K562 (cell line): ENCODE results near the gene RIPOR2. TPM values are rescaled to one million over a fixed set of nuclear protein-coding genes. Genes with fewer than 3 reads are reported as not detected.

Source experiments
- ATAC-seq: fragments of 200-7000 bp; cut with Tn5 transposase; 3 replicates; pipeline ENCODE4 v1.9.1; 2020; ENCODE audit warnings: moderate library complexity
- BruUV-seq: library from RNA; stranded (reverse); fragments of 400-500 nt; replicated peaks from 2 replicates; lab custom pipeline; 2021; lab: Mats Ljungman, UMichigan
- CTCF ChIA-PET: fragments of 300-600 bp; formaldehyde crosslinking; extraction: SDS; loops from one replicate; lab custom pipeline; 2021; ENCODE audit warnings: low intra/inter-chr PET ratio; lab: Yijun Ruan, JAX
- POLR2A ChIA-PET: fragments of 300-600, 350-650 bp; sonication (Branson Sonifier 250); formaldehyde crosslinking; extraction: SDS; loops from one replicate; lab custom pipeline; 2021; ENCODE audit warnings: antibody characterized with exemption, inconsistent platforms; lab: Yijun Ruan, JAX
- DNase-seq, 4 experiments: peaks; one replicate each; pipeline versions ENCODE4 v3.0.0 to v3.0.0-alpha.2; 2011 to 2018; ENCODE audit warnings: low spot score in 3 of 4, mixed read lengths in 3 of 4; ENCODE audit errors: extremely low read depth in 1 of 4
- FAIRE-seq: peaks from 2 replicates; lab custom pipeline; 2011; peaks lifted over from hg19 to GRCh38; lab: Jason Lieb, UNC
- H2AFZ ChIP-seq: 2 replicates; pipeline ENCODE4 v1.6.0; 2011; ENCODE audit warnings: low read depth, low read length, control low read depth, inconsistent platforms
- H3K27ac ChIP-seq: fragments of 200-600 bp; 3 replicates; pipeline ENCODE4 v1.8.0; 2011; ENCODE audit warnings: low read depth, mild to moderate bottlenecking, control low read depth, inconsistent platforms, low read length, moderate library complexity, mixed read lengths; ENCODE audit errors: extremely low read depth
- H3K27me3 ChIP-seq, 2 experiments: fragments of 300-600 bp in 1 of 2; 2 replicates in 1 of 2; 3 replicates in 1 of 2; pipeline versions ENCODE4 v1.6.0 to v1.8.0; 2011; ENCODE audit warnings: inconsistent platforms in 2 of 2, low read length in 2 of 2, mild to moderate bottlenecking in 1 of 2, mixed read lengths in 1 of 2, moderate library complexity in 1 of 2; ENCODE audit not compliant: control insufficient read depth in 2 of 2, insufficient read depth in 2 of 2
- H3K36me3 ChIP-seq: fragments of 300-600 bp; 3 replicates; pipeline ENCODE4 v1.8.0; 2011; ENCODE audit warnings: mild to moderate bottlenecking, low read length, inconsistent platforms; ENCODE audit not compliant: control insufficient read depth, insufficient read depth
- H3K4me1 ChIP-seq, 2 experiments: fragments of 200-600 bp in 1 of 2; replicated peaks in 1 of 2; 2 replicates in 1 of 2; 3 replicates in 1 of 2; pipeline versions ENCODE4 v1.5.1 to v1.8.0; 2011; ENCODE audit warnings: inconsistent platforms in 2 of 2, low read length in 2 of 2, mild to moderate bottlenecking in 1 of 2, mixed read lengths in 1 of 2, moderate library complexity in 1 of 2; ENCODE audit not compliant: control insufficient read depth in 2 of 2, insufficient read depth in 2 of 2
- H3K4me2 ChIP-seq: 2 replicates; pipeline ENCODE4 v1.6.1; 2011; ENCODE audit warnings: low read length, control low read depth, inconsistent platforms, mixed read lengths; ENCODE audit not compliant: insufficient read depth
- H3K4me3 ChIP-seq: fragments of 200-600 bp; sonication (generic), shearing (Covaris generic); 2 replicates; pipeline ENCODE4 v1.5.1; 2016; ENCODE audit warnings: control low read depth, inconsistent platforms
- H3K79me2 ChIP-seq: fragments of 200-600 bp; 3 replicates; pipeline ENCODE4 v1.8.0; 2011; ENCODE audit warnings: low read length, inconsistent platforms; ENCODE audit not compliant: control insufficient read depth, insufficient read depth
- H3K9ac ChIP-seq, 2 experiments: 2 replicates each; pipeline versions ENCODE4 v1.6.0 to v1.6.1; 2011; ENCODE audit warnings: low read depth in 2 of 2, low read length in 2 of 2, control low read depth in 1 of 2, inconsistent platforms in 1 of 2, mild to moderate bottlenecking in 1 of 2, mixed read lengths in 1 of 2; ENCODE audit not compliant: insufficient read depth in 1 of 2
- H3K9me1 ChIP-seq: one replicate; pipeline ENCODE4 v1.6.0; 2011; ENCODE audit warnings: inconsistent platforms, mild to moderate bottlenecking, low read length, moderate library complexity; ENCODE audit not compliant: control insufficient read depth, insufficient read depth
- H3K9me3 ChIP-seq: replicated peaks from 2 replicates; pipeline ENCODE4 v1.5.1; 2011; ENCODE audit warnings: low read depth, low read length, inconsistent platforms; ENCODE audit not compliant: control insufficient read depth, insufficient read depth
- H4K20me1 ChIP-seq: replicated peaks from 2 replicates; pipeline ENCODE4 v1.6.1; 2011; ENCODE audit warnings: low read length, inconsistent platforms, mixed read lengths; ENCODE audit not compliant: control insufficient read depth, insufficient read depth
- BRD4 ChIP-seq: fragments of 200-600 bp; sonication (generic); IDR thresholded peaks from 2 replicates; pipeline ENCODE4 v1.6.1; 2017; ENCODE audit warnings: inconsistent platforms
- CBX1 ChIP-seq: sonication (generic); IDR thresholded peaks from 2 replicates; pipeline ENCODE4 v1.6.1; 2016; ENCODE audit warnings: antibody characterized with exemption, low read depth, mild to moderate bottlenecking
- CEBPB ChIP-seq: fragments of 450-650 bp; IDR thresholded peaks from 2 replicates; pipeline ENCODE4 v1.6.1; 2016; ENCODE audit warnings: missing genetic modification characterization, missing compliant biosample characterization
- CEBPZ ChIP-seq: fragments of 150-350 bp; IDR thresholded peaks from 2 replicates; pipeline ENCODE4 v1.6.1; 2014; ENCODE audit warnings: low read depth, mild to moderate bottlenecking, low read length, borderline replicate concordance
- EHMT2 ChIP-seq: fragments of 450-650 bp; IDR thresholded peaks from 2 replicates; pipeline ENCODE4 v1.6.1; 2018; ENCODE audit warnings: antibody characterized with exemption
- GMEB1 ChIP-seq: fragments of 250-450 bp; sonication (Bioruptor Pico); IDR thresholded peaks from 2 replicates; pipeline ENCODE4 v1.4.0; 2020; ENCODE audit warnings: mild to moderate bottlenecking
- HDAC2 ChIP-seq: fragments of 450-650 bp; IDR thresholded peaks from 2 replicates; pipeline ENCODE4 v1.6.1; 2016; ENCODE audit warnings: mild to moderate bottlenecking
- KAT7 ChIP-seq: sonication (generic); formaldehyde crosslinking; IDR thresholded peaks from 2 replicates; pipeline ENCODE4 v1.8.0; 2022; ENCODE audit warnings: missing genetic modification reagents, mild to moderate bottlenecking, borderline replicate concordance
- MYC ChIP-seq, 2 experiments: fragments of 250-450 bp in 1 of 2; sonication (Bioruptor Pico) in 1 of 2; IDR thresholded peaks; 2 replicates each; pipeline versions ENCODE4 v1.5.1 to v1.6.1; 2012 to 2021; ENCODE audit warnings: low read depth in 2 of 2, borderline replicate concordance in 1 of 2, improper control_type of control experiment in 1 of 2, low read length in 1 of 2, mild to moderate bottlenecking in 1 of 2, moderate library complexity in 1 of 2
- RAD51 ChIP-seq: fragments of 450-650 bp; IDR thresholded peaks from 2 replicates; pipeline ENCODE4 v1.7.1; 2016; ENCODE audit warnings: low read depth, mild to moderate bottlenecking, borderline replicate concordance
- RBM39 ChIP-seq: fragments of 200-400 bp; formaldehyde crosslinking; optimal IDR thresholded peaks from 2 replicates; pipeline ENCODE3; 2018; ENCODE audit warnings: low read depth, low read length
- SOX6 ChIP-seq: fragments of 450-650 bp; IDR thresholded peaks from 2 replicates; pipeline ENCODE4 v1.6.1; 2014; ENCODE audit warnings: mild to moderate bottlenecking
- SREBF1 ChIP-seq: fragments of 150-350 bp; IDR thresholded peaks from 2 replicates; pipeline ENCODE4 v1.6.1; 2014; ENCODE audit warnings: antibody characterized with exemption, low read depth, low read length, borderline replicate concordance
- ZNF583 ChIP-seq: fragments of 250-450 bp; sonication (Bioruptor Pico); IDR thresholded peaks from 2 replicates; pipeline ENCODE4 v1.4.0; 2020
- ZNF707 ChIP-seq: fragments of 250-450 bp; sonication (Bioruptor Pico); conservative IDR thresholded peaks from 2 replicates; pipeline ENCODE4 v1.8.0; 2022; ENCODE audit warnings: inconsistent platforms, mild to moderate bottlenecking, moderate library complexity
- ZNF766 ChIP-seq: fragments of 200-800 bp; sonication (Bioruptor generic); conservative IDR thresholded peaks from 2 replicates; pipeline ENCODE4 v1.6.1; 2016; ENCODE audit warnings: missing genetic modification characterization, missing compliant biosample characterization
- WGBS: fragments of 100-300 bp; shearing (Covaris generic); methylation state at CpG from one replicate; pipeline ENCODE4 v1.1.6; 2016; ENCODE audit warnings: low coverage, mixed read lengths; ENCODE audit not compliant: insufficient coverage; ENCODE audit errors: missing lambda C conversion rate; 5-methylcytosine and 5-hydroxymethylcytosine counted together
- in situ Hi-C: fragments of 300-500 bp; cut with MboI; formaldehyde crosslinking; loops from 4 replicates; pipeline ENCODE4 v1.15.0; 2018; ENCODE audit warnings: inconsistent platforms, mixed read lengths
- intact Hi-C: fragments of 100-400 bp; cut with micrococcal nuclease; formaldehyde crosslinking; loops from 2 replicates; pipeline ENCODE4 v1.14.2; 2022
- polyA plus RNA-seq, 8 experiments: library from polyadenylated mRNA; depleted of rRNA in 4 of 8; stranded (reverse) in 5 of 8; unstranded in 3 of 8; fragments of >200 nt; fragmentation: Nextera tagmentation in 2 of 8; fragmentation: Illumina TruSeq in 1 of 8; extraction: Ambion mirVana in 2 of 8; extraction: Trizol in 1 of 8; gene quantifications; 2 replicates each; pipeline versions ENCODE4 v1.2.1 to v1.2.3, GENCODE V29; 2011 to 2014; ENCODE audit warnings: inconsistent platforms in 1 of 8, missing spikeins in 1 of 8
- total RNA-seq, 7 experiments: library from RNA; depleted of rRNA in 6 of 7; stranded (reverse); fragments of >200 nt in 6 of 7; fragmentation: Illumina TruSeq in 2 of 7; extraction: Trizol in 2 of 7; gene quantifications; 2 replicates each; pipeline versions ENCODE4 v1.2.1 to v1.2.3, GENCODE V29; 2011 to 2021; ENCODE audit warnings: low replicate concordance in 1 of 7

RIPOR2 gene
- total and polyA plus RNA-seq, 9 of the 15 experiments (the other 6 are each of a cell fraction or from before 2014, with no cell fraction given): 0.04 to 1.0 (median 0.47) TPM; not detected in 2

- TF ChIP-seq MYC (IDR thresholded peaks at IDR 0.05; ENCODE audit: low read depth, low read length) (no peak), MYC (CRISPR knock-in tag; IDR thresholded peaks at IDR 0.05; ENCODE audit: borderline replicate concordance, low read depth) (no peak), CEBPB (tag) (peak; percentile 96), ZNF583 (CRISPR knock-in tag) (no peak), SREBF1 (no peak), ZNF766 (CRISPR knock-in tag) (no peak), RAD51 (no peak), RBM39 (no peak), SOX6 (0 out of 2 replicates have a peak, but pooled peaks have one; percentile 14)
Measured at GRCh38 chr6:24858177-24858653, 77.5 kb downstream of the RIPOR2 start (continued).

GRCh38 chr6:24856901-24857670 lies 78.7 kb downstream of the RIPOR2 start:
- Histone ChIP-seq H4K20me1 (no peaks in the 10 kb centered on the region), H3K27ac (no peak overlapping the region), H3K4me1 (no peaks in the 10 kb centered on the region), H3K9me3 (no peaks in the 10 kb centered on the region), H3K27me3 (peaks cover 13 to 19% of the 10 kb centered on the region in 2 experiments), H3K79me2 (no peaks in the 10 kb centered on the region), H3K4me2 (no peak overlapping the region), H3K9me1 (no peaks in the 10 kb centered on the region), H3K9ac (no peak overlapping the region), H3K4me3 (no peak overlapping the region), H2AFZ (no peak overlapping the region), H3K36me3 (no peaks in the 10 kb centered on the region)
- POLR2A ChIA-PET: interaction anchor here (0.6 to 0.8 kb wide), 2 partner anchors 108 to 766 kb away, joined by 3 to 4 read pairs; no protein-coding TSS in a partner anchor
- no TSS peak for BruUV-seq
- in situ Hi-C loops: no loop called here
- WGBS: 1% methylated on average over 7 of the region's 7 CpGs
- CTCF ChIA-PET: interaction anchor here (1.1 to 2.2 kb wide), 4 partner anchors 135 to 745 kb away, joined by 3 to 23 read pairs (median 6); no protein-coding TSS in a partner anchor
- FAIRE-seq (no peak), DNase-seq (no peak), ATAC-seq (no peak)
- intact Hi-C loops: loop anchor here (1.0 to 10.0 kb wide), 5 partner anchors 135 to 748 kb away; no protein-coding TSS in a partner anchor
- TF ChIP-seq GMEB1 (no peak), CBX1 (no peak), BRD4 (no peak), HDAC2 (no peak), ZNF707 (CRISPR knock-in tag) (no peak), EHMT2 (no peak), CEBPZ (no peak), KAT7 (CRISPR knock-in tag) (no peak)
